H1 (cell line): ENCODE data around the gene HIPK1. TPM values are rescaled to one million over a fixed set of nuclear protein-coding genes. Genes with fewer than 3 reads are reported as not detected.

Experiments used
- ATF3 ChIP-seq: IDR thresholded peaks from 2 replicates; pipeline ENCODE4 v1.6.1; 2011; ENCODE audit warnings: low read depth, mild to moderate bottlenecking, low read length; ENCODE audit not compliant: insufficient read depth
- BRCA1 ChIP-seq: IDR thresholded peaks from 2 replicates; pipeline ENCODE4 v1.6.1; 2012; ENCODE audit warnings: low read depth, low read length, improper control_type of control experiment
- CHD7 ChIP-seq: fragments of 300-600 bp; sonication (generic); IDR thresholded peaks from 2 replicates; pipeline ENCODE4 v1.7.1; 2012; ENCODE audit warnings: low read length, moderate library complexity, mild to moderate bottlenecking, inconsistent platforms; ENCODE audit not compliant: insufficient replicate concordance
- RAD21 ChIP-seq, 2 experiments: IDR thresholded peaks in 1 of 2; conservative IDR thresholded peaks in 1 of 2; 2 replicates each; pipeline ENCODE4 v1.6.1; 2011; ENCODE audit warnings: low read depth in 2 of 2, low read length in 2 of 2, improper control_type of control experiment in 1 of 2, inconsistent platforms in 1 of 2, mild to moderate bottlenecking in 1 of 2, moderate library complexity in 1 of 2
- polyA plus RNA-seq, 7 experiments: library from polyadenylated mRNA; depleted of rRNA in 3 of 7; stranded (reverse) in 5 of 7; unstranded in 2 of 7; fragments of >200 nt in 5 of 7; fragments of 200-250 nt in 2 of 7; gene quantifications; 1 replicate in 5 of 7; 2 replicates in 1 of 7; 4 replicates in 1 of 7; pipeline versions ENCODE4 v1.2.1 to v1.2.3, GENCODE V29; 2011 to 2013; ENCODE audit warnings: missing spikeins in 2 of 7, mixed read lengths in 2 of 7
- total RNA-seq: library from RNA; stranded (reverse); fragmentation: NEBNext Ultra II Directional; extraction: Animal tissue kit (Norgen Biotek cat#: 25700); gene quantifications from 2 replicates; pipeline ENCODE4 v1.2.1, GENCODE V29; 2021

HIPK1 gene
- total and polyA plus RNA-seq, 2 of the 8 experiments (the other 6 are each of a cell fraction or from before 2014, with no cell fraction given), result 46.2 to 64.3 TPM

GRCh38 chr1:113993766-113994165, 64.6 kb downstream of the HIPK1 start (continued):
- no peak for TF ChIP-seq CHD7
- TF ChIP-seq ATF3, result no peak
- TF ChIP-seq BRCA1, result no peak
- TF ChIP-seq RAD21 (IDR thresholded peaks at IDR 0.05 in 1 of 2, conservative IDR thresholded peaks at IDR 0.05 in 1 of 2; ENCODE audit: low read depth in 2 of 2, low read length in 2 of 2), result no peak
